ENCODE results near the gene FSTL4.

The FSTL4 gene

GRCh38 chr5:133365738-133366137 is 246.6 kb downstream of the FSTL4 start:
- DNase-seq (no peak), ATAC-seq (no peak)

GRCh38 chr5:133364936-133365707 is 247.2 kb downstream of the FSTL4 start:
- no peak for ATAC-seq
- peak; percentile 41 for DNase-seq

- DNase-seq (no peak), ATAC-seq (no peak)
Measured at GRCh38 chr5:133363807-133364587, 248.3 kb downstream of the FSTL4 start.

- no peak for ATAC-seq
- DNase-seq: no peak
Measured at GRCh38 chr5:133362438-133362837, 249.9 kb downstream of the FSTL4 start.

GRCh38 chr5:133361922-133362321 is 250.4 kb downstream of the FSTL4 start:
- DNase-seq (no peak), ATAC-seq (no peak)

GRCh38 chr5:133360693-133361472 is 251.5 kb downstream of the FSTL4 start:
- ATAC-seq: no peak
- no peak for DNase-seq

- ATAC-seq (no peak), DNase-seq (no peak)
Measured at GRCh38 chr5:133359861-133360260, 252.5 kb downstream of the FSTL4 start.

GRCh38 chr5:133358271-133358670 is 254.1 kb downstream of the FSTL4 start:
- ATAC-seq: no peak

GRCh38 chr5:133357758-133358157 is 254.6 kb downstream of the FSTL4 start:
- DNase-seq: no peak
- no peak for ATAC-seq

More at GRCh38 chr5:133358271-133358670, 254.1 kb downstream of the FSTL4 start:
- DNase-seq: no peak

- DNase-seq (no peak), ATAC-seq (no peak)
Measured at GRCh38 chr5:133356984-133357421, 255.3 kb downstream of the FSTL4 start.

- no peak for DNase-seq
- peak; percentile 20 for ATAC-seq
Measured at GRCh38 chr5:133356396-133356983, 255.9 kb downstream of the FSTL4 start.

GRCh38 chr5:133354323-133355185 is 257.8 kb downstream of the FSTL4 start:
- no peak for ATAC-seq
- no peak for DNase-seq

GRCh38 chr5:133353741-133354140 is 258.6 kb downstream of the FSTL4 start:
- no peak for ATAC-seq
- no peak for DNase-seq

GRCh38 chr5:133348406-133348805 is 263.9 kb downstream of the FSTL4 start:
- no peak for DNase-seq
- ATAC-seq: no peak

- no peak for ATAC-seq
- no peak for DNase-seq
Measured at GRCh38 chr5:133347039-133347438, 265.3 kb downstream of the FSTL4 start.

GRCh38 chr5:133344266-133344665 is 268.1 kb downstream of the FSTL4 start:
- no peak for DNase-seq
- no peak for ATAC-seq

GRCh38 chr5:133343196-133343595 is 269.1 kb downstream of the FSTL4 start:
- no peak for ATAC-seq

GRCh38 chr5:133341915-133342710 is 270.2 kb downstream of the FSTL4 start:
- DNase-seq: no peak
- no peak for ATAC-seq

More at GRCh38 chr5:133343196-133343595, 269.1 kb downstream of the FSTL4 start:
- DNase-seq: no peak

- ATAC-seq: no peak
- DNase-seq: no peak
Measured at GRCh38 chr5:133341296-133341695, 271.0 kb downstream of the FSTL4 start.

- ATAC-seq: no peak
- DNase-seq: no peak
Measured at GRCh38 chr5:133340822-133341221, 271.5 kb downstream of the FSTL4 start.

All from stimulated activated naive CD8-positive, alpha-beta T cell treated with anti-CD3 and anti-CD28 coated beads, Interleukin-15, Interleukin-2, amounts not matched to agents 100 U/mL and 50 U/mL, for 24 hours (primary cell).